Neuronal stem cell (in vitro differentiated cells): Measurements from ENCODE around the gene PLEKHA8.

Experiments
- DNase-seq: peaks from one replicate; pipeline ENCODE4 v3.0.0-alpha.2; 2013; ENCODE audit warnings: low spot score
- H2AFZ ChIP-seq: one replicate; pipeline ENCODE4 v1.6.1; 2013; ENCODE audit warnings: mild to moderate bottlenecking, low read length, inconsistent platforms
- H2AK5ac ChIP-seq: 2 replicates; pipeline ENCODE4 v1.6.1; 2013; ENCODE audit warnings: low read depth, mild to moderate bottlenecking, inconsistent platforms, low read length, moderate library complexity, mixed read lengths
- H2BK120ac ChIP-seq: 2 replicates; pipeline ENCODE4 v1.6.1; 2013; ENCODE audit warnings: low read depth, mild to moderate bottlenecking, inconsistent platforms, low read length, moderate library complexity, mixed read lengths
- H2BK12ac ChIP-seq: one replicate; pipeline ENCODE4 v1.6.1; 2013; ENCODE audit warnings: low read length, inconsistent platforms
- H2BK15ac ChIP-seq: 2 replicates; pipeline ENCODE4 v1.6.1; 2013; ENCODE audit warnings: mild to moderate bottlenecking, low read length, inconsistent platforms, mixed read lengths
- H2BK5ac ChIP-seq: one replicate; pipeline ENCODE4 v1.6.1; 2013; ENCODE audit warnings: inconsistent platforms, mild to moderate bottlenecking, low read length, moderate library complexity
- H3K14ac ChIP-seq: one replicate; pipeline ENCODE4 v1.6.1; 2013; ENCODE audit warnings: low read length, inconsistent platforms
- H3K18ac ChIP-seq: 2 replicates; pipeline ENCODE4 v1.6.1; 2013; ENCODE audit warnings: low read length, inconsistent platforms
- H3K23ac ChIP-seq: 2 replicates; pipeline ENCODE4 v1.6.1; 2013; ENCODE audit warnings: low read depth, mild to moderate bottlenecking, mixed read lengths, low read length, inconsistent platforms; ENCODE audit not compliant: poor library complexity
- H3K27ac ChIP-seq: replicated peaks from 3 replicates; pipeline ENCODE4 v1.5.1; 2013; ENCODE audit warnings: low read length, inconsistent platforms
- H3K27me3 ChIP-seq, 3 experiments: 2 replicates each; pipeline ENCODE4 v1.6.1; 2013; ENCODE audit warnings: low read length in 3 of 3, mild to moderate bottlenecking in 2 of 3, inconsistent platforms in 1 of 3, low read depth in 1 of 3, mixed read lengths in 1 of 3, moderate library complexity in 1 of 3; ENCODE audit not compliant: control insufficient read depth in 3 of 3, insufficient read depth in 3 of 3
- H3K36me3 ChIP-seq, 2 donors: replicated peaks in 1 of 2; 2 replicates each; pipeline ENCODE4 v1.6.1; 2013; ENCODE audit warnings: low read length in 2 of 2; ENCODE audit not compliant: control insufficient read depth in 2 of 2, insufficient read depth in 2 of 2
- H3K4ac ChIP-seq: 2 replicates; pipeline ENCODE4 v1.6.1; 2013; ENCODE audit warnings: inconsistent platforms, mild to moderate bottlenecking, low read length, moderate library complexity
- H3K4me1 ChIP-seq, 2 donors: 1 replicate in 1 of 2; 2 replicates in 1 of 2; pipeline ENCODE4 v1.6.1; 2013; ENCODE audit warnings: low read length in 2 of 2, low read depth in 1 of 2; ENCODE audit not compliant: control insufficient read depth in 2 of 2, insufficient read depth in 1 of 2
- H3K4me2 ChIP-seq: one replicate; pipeline ENCODE4 v1.6.1; 2013; ENCODE audit warnings: mild to moderate bottlenecking, low read length, inconsistent platforms; ENCODE audit not compliant: insufficient read depth, poor library complexity, severe bottlenecking
- H3K4me3 ChIP-seq, 2 donors: 2 replicates each; pipeline ENCODE4 v1.5.1; 2013; ENCODE audit warnings: low read length in 2 of 2, mild to moderate bottlenecking in 2 of 2, inconsistent platforms in 1 of 2, moderate library complexity in 1 of 2
- H3K79me1 ChIP-seq: one replicate; pipeline ENCODE4 v1.6.1; 2013; ENCODE audit warnings: low read depth, mild to moderate bottlenecking, inconsistent platforms, low read length, moderate library complexity
- H3K9ac ChIP-seq: one replicate; pipeline ENCODE4 v1.6.1; 2013; ENCODE audit warnings: mild to moderate bottlenecking, low read depth, low read length, inconsistent platforms; ENCODE audit not compliant: poor library complexity
- H3K9me3 ChIP-seq, 2 donors: replicated peaks in 1 of 2; 2 replicates each; pipeline versions ENCODE3 to v1.6.1; 2013; ENCODE audit warnings: low read length in 2 of 2, mild to moderate bottlenecking in 2 of 2, inconsistent platforms in 1 of 2, low read depth in 1 of 2, mixed read lengths in 1 of 2, moderate library complexity in 1 of 2; ENCODE audit not compliant: control insufficient read depth in 2 of 2, insufficient read depth in 1 of 2
- H4K8ac ChIP-seq: one replicate; pipeline ENCODE4 v1.6.1; 2013; ENCODE audit warnings: low read depth, mild to moderate bottlenecking, inconsistent platforms, low read length, moderate library complexity
- H4K91ac ChIP-seq: one replicate; pipeline ENCODE4 v1.6.1; 2013; ENCODE audit warnings: low read length, low read depth, mild to moderate bottlenecking, inconsistent platforms; ENCODE audit not compliant: poor library complexity
- WGBS, 2 donors: extraction: QIAGEN DNeasy Blood & Tissue Kit; methylation state at CpG; one replicate each; pipeline ENCODE4 v1.1.7; 2013; ENCODE audit warnings: missing lambda C conversion rate in 2 of 2, mixed read lengths in 1 of 2; ENCODE audit not compliant: insufficient read length in 2 of 2, insufficient replicate concordance in 1 of 2; ENCODE audit errors: extremely low coverage in 2 of 2; 5-methylcytosine and 5-hydroxymethylcytosine counted together

PLEKHA8 gene

DNA sequence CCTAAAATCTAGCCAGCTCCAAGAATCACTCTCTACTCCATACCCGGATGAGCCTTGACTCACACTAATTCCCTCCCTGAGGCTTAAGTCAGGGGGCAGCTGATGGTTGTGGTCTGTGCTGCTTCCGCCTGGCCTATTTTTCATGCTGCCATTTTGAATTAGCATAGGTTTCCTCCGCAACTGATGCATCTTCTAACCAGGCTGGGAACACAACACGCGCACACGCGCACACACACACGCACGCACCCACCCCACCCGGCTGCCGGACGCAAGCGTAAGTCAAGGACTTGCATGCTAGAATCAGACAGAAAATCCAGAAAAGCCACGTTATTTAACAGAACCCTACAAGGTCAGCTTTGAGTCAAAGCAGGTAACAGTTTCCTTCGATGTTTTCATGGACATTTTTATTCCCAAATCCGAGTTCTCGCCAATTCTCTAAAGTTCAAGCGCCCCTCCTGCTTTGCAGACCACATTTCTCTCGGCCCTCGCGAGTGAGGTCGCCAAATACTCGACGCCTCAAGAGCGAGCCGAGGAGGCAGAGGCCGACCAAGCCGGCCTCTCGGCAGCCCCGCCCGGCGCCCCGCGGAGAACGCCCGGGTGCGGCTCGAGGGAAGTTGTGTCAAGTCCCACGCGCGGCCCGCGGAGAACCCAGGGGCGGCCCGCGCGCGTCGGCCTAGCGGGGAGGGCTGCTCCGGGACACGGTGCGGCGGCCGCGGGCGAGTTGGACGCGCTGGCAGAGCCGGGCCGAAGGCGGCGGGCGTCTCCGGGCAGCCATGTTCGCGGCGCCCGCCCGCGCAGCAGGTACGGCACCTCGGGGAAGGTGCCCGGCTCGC lies 39.6 kb upstream of the PLEKHA8 start:
- H3K9me3 ChIP-seq, result peaks cover 4 to 7% of the 10 kb centered on the region in 2 donors
- no peak overlapping the region for H3K4ac ChIP-seq
- peaks cover 5 to 14% of the 10 kb centered on the region in 2 donors for H3K4me1 ChIP-seq
- H3K9ac ChIP-seq, result peak overlapping the region; percentile 95
- peak overlapping the region; percentile 85 for H3K4me2 ChIP-seq
- peak overlapping the region; percentile 99 to 100 for H3K4me3 ChIP-seq
- no peak overlapping the region for H2BK12ac ChIP-seq
- no peak overlapping the region for H2BK15ac ChIP-seq
- peak; percentile 26 for DNase-seq
- no peak overlapping the region for H4K91ac ChIP-seq
- WGBS, 2 donors, result no CpG with 5 or more reads among the region's 75 CpGs
- H3K18ac ChIP-seq, result peak overlapping the region; percentile 100
- peaks cover 6% of the 10 kb centered on the region for H3K79me1 ChIP-seq
- peak overlapping the region; percentile 88 for H2BK5ac ChIP-seq
- peaks cover 0 to 3% of the 10 kb centered on the region in 2 donors for H3K36me3 ChIP-seq
- H2AFZ ChIP-seq, result peak overlapping the region; percentile 94
- H3K27ac ChIP-seq, result no peak overlapping the region
- H3K23ac ChIP-seq, result peak overlapping the region; percentile 95
- H2AK5ac ChIP-seq, result peak overlapping the region; percentile 90
- H3K14ac ChIP-seq, result peak overlapping the region; percentile 97
- H2BK120ac ChIP-seq, result peak overlapping the region; percentile 83
- H4K8ac ChIP-seq, result peak overlapping the region; percentile 76
- no peaks in the 10 kb centered on the region for H3K27me3 ChIP-seq

DNA sequence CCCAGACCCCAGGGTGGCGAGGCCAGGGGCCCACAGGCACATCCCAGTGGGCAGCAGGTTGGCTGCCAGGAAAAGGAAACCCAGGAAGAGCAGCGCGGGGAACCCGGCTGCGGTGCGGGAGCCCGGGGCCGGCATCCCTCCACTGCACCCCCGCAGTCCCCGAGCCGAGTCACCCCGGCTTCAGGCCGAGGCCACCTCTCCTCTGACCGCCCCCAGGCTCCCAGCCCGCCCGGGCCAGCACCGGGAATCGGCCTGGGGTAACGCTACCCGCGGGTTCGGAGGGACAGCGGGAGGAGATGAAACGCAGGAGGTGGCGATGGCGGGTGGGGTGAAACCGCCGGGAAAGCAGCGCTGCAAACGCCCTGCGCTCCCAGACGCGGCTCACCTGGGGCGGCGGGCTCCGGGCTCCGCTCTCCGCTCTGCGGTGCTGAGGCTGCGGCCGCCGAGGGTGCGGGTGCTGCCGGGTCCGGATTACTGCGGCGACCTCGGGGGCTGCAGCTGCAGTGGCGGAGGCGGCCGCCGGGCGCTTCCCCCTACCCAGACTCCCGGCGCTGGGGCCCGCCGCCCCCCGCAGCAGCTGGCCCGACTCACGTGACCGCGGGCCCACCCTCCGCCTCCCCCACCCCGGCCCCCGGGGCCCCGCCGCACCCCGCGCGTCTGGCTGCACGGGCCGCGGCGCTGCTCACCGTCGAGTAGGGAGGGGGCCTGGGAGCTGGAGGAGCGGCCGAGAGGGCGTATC lies 38.8 kb upstream of the PLEKHA8 start, which contains the start of gene SCRN1:
Gene SCRN1 (minus strand): TSS at position 545 of the 739 bp plus-strand sequence. CDS start 20,734 bp downstream, outside the sequence.
- Histone ChIP-seq H2AFZ (peak within 1 kb of the TSS; percentile 94), H2BK12ac (no peak within 1 kb of the TSS), H2BK15ac (peak within 1 kb of the TSS; percentile 98), H3K4me3 (peak within 1 kb of the TSS; percentile 99 to 100), H2AK5ac (peak within 1 kb of the TSS; percentile 90), H2BK5ac (peak within 1 kb of the TSS; percentile 88), H3K4me1 (peaks cover 5 to 14% of the 10 kb centered on the region in 2 donors), H3K27ac (peak within 1 kb of the TSS; percentile 39), H3K9ac (peak within 1 kb of the TSS; percentile 95), H3K4ac (peak within 1 kb of the TSS; percentile 91), H2BK120ac (peak within 1 kb of the TSS; percentile 83), H3K36me3 (no peaks in the 10 kb centered on the region), H3K23ac (peak within 1 kb of the TSS; percentile 95), H4K8ac (peak within 1 kb of the TSS; percentile 76), H4K91ac (no peak within 1 kb of the TSS), H3K4me2 (peak within 1 kb of the TSS; percentile 85), H3K27me3 (no peaks in the 10 kb centered on the region), H3K14ac (peak within 1 kb of the TSS; percentile 97), H3K18ac (peak within 1 kb of the TSS; percentile 100), H3K9me3 (peaks cover 4 to 5% of the 10 kb centered on the region in 2 donors), H3K79me1 (peaks cover 6% of the 10 kb centered on the region)
- DNase-seq, result peak; percentile 42
- no CpG with 5 or more reads among the region's 79 CpGs for WGBS, 2 donors

DNA sequence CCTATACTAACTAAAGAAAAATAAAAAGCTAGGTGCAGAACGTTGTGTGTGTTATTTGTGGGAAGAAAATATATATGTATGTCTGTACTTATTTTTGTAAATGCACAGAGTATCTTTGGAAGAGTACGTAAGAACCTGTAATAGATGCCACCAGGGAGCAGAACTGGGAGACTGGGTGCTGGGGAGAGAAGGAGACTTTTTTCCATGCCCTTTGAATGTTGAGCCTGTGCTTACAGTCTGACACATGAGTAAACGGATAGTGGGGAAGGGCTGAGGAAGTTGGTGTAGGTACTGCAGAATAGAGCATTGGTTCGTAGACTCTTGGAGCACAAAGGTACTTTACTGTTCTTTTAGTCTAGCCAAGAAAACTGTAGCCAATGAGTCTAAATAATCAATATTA lies 37.3 kb upstream of the PLEKHA8 start:
- no peak overlapping the region for H3K27ac ChIP-seq
- H3K18ac ChIP-seq, result no peak overlapping the region
- no peak overlapping the region for H2BK15ac ChIP-seq
- no peaks in the 10 kb centered on the region for H3K36me3 ChIP-seq
- H3K4me2 ChIP-seq, result no peak overlapping the region
- no peak overlapping the region for H4K8ac ChIP-seq
- no peak overlapping the region for H3K9ac ChIP-seq
- no peak overlapping the region for H3K14ac ChIP-seq
- H3K9me3 ChIP-seq, result peaks cover 4 to 5% of the 10 kb centered on the region in 2 donors
- H2BK12ac ChIP-seq, result no peak overlapping the region
- H3K79me1 ChIP-seq, result peaks cover 6% of the 10 kb centered on the region
- H2BK5ac ChIP-seq, result no peak overlapping the region
- 100% methylated on average over 1 of the region's 4 CpGs; no CpG with 5 or more reads in 1 of the 2 donors for WGBS, 2 donors
- H3K4me3 ChIP-seq, result no peak overlapping the region
- no peak overlapping the region for H2BK120ac ChIP-seq
- no peak overlapping the region for H3K4ac ChIP-seq
- H3K23ac ChIP-seq, result no peak overlapping the region
- H3K4me1 ChIP-seq, result peaks cover 5 to 14% of the 10 kb centered on the region in 2 donors
- no peak overlapping the region for H4K91ac ChIP-seq
- no peak for DNase-seq
- no peak overlapping the region for H2AFZ ChIP-seq
- no peaks in the 10 kb centered on the region for H3K27me3 ChIP-seq
- H2AK5ac ChIP-seq, result no peak overlapping the region

DNA sequence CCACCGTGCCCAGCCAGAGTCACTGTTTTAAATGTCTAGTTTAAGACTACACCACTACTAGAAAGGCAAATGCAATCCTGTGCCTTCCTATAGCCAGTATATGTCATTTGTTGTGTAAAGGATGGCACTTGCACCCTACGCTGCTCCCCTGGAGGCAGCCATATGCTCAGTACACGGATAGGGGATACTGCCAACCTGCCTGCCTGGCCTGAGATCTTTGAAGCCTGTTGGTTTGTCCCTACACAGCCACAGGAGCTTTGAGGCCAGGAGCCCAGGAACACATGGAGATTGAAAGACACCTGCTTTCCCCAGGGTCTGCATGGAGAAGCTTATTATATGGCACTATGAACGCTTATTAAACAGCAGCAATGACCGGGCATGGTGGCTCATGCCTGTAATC lies 36.3 kb upstream of the PLEKHA8 start:
- Histone ChIP-seq H3K79me1 (peaks cover 6% of the 10 kb centered on the region), H2BK12ac (no peak overlapping the region), H3K4me1 (peaks cover 5 to 13% of the 10 kb centered on the region in 2 donors), H3K4me3 (peak overlapping the region in 1 of 2 donors; percentile 32), H3K18ac (no peak overlapping the region), H2AK5ac (no peak overlapping the region), H3K14ac (no peak overlapping the region), H3K23ac (no peak overlapping the region), H3K27ac (no peak overlapping the region), H2BK5ac (no peak overlapping the region), H3K36me3 (no peaks in the 10 kb centered on the region), H3K9me3 (peaks cover 7 to 10% of the 10 kb centered on the region in 2 donors), H4K91ac (no peak overlapping the region), H2AFZ (no peak overlapping the region), H3K4ac (no peak overlapping the region), H3K4me2 (no peak overlapping the region), H3K27me3 (no peaks in the 10 kb centered on the region), H3K9ac (no peak overlapping the region), H2BK120ac (no peak overlapping the region), H4K8ac (no peak overlapping the region), H2BK15ac (no peak overlapping the region)
- no CpG with 5 or more reads among the region's 5 CpGs for WGBS, 2 donors
- DNase-seq, result no peak
